T-helper 2 cell treated with Interferon-gamma antibody and Interleukin-4, amounts not matched to agents 100 ng/mL and 5 ng/mL, for 36 hours (primary cell): ENCODE results near the gene MDH2. TPM values are rescaled to one million over a fixed set of nuclear protein-coding genes. Genes with fewer than 3 reads are reported as not detected.
"Not testable (repeated sequence)": the region's sequence is repeated elsewhere in the genome, so short reads cannot be mapped to it uniquely, and the experiment has no call there.

Experiments
- intact Hi-C: fragments of 100-400 bp; cut with micrococcal nuclease; formaldehyde crosslinking; loops from one replicate; pipeline ENCODE4 v1.15.1; 2023
- total RNA-seq: library from RNA; stranded (reverse); gene quantifications from 2 replicates; pipeline ENCODE4 v1.2.3, GENCODE V29; 2022

The MDH2 gene
- total RNA-seq, 1 donor from 2014 or later: 182 TPM

DNA sequence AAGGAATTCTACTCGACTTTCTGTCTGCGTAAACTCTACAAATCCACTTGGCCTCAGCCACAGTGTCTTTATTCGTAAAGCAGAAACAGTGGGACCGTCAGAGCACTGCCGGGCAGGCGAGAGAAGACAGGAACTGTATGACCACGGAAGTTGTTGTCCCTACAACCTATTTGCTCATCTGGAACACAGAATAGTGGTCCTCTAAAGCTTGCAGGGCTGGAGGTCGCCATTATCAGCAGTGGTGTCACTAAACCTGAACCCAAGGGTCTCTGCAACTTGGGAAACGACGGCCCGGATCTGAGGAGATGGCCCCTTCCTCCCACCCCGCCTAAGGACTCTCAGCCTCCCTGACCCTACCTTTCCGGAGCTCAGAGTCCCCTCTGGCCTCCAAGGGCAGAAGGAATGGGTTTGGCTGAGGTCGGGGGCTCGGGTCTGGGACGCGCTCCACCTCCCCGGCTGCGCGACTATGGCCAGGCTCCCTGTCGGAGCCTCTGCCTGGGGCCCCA lies 548 bp upstream of the MDH2 start:
- intact Hi-C loops: loop anchor here (1.0 kb wide), 4 partner anchors 53 to 312 kb away; partner anchors contain the start of gene TMEM120A

- intact Hi-C loops: loop anchor here (2.0 kb wide), 2 partner anchors 134 to 270 kb away; partner anchors contain the start of gene POR
Measured at GRCh38 chr7:76048668-76048988, 722 bp downstream of the MDH2 start.

DNA sequence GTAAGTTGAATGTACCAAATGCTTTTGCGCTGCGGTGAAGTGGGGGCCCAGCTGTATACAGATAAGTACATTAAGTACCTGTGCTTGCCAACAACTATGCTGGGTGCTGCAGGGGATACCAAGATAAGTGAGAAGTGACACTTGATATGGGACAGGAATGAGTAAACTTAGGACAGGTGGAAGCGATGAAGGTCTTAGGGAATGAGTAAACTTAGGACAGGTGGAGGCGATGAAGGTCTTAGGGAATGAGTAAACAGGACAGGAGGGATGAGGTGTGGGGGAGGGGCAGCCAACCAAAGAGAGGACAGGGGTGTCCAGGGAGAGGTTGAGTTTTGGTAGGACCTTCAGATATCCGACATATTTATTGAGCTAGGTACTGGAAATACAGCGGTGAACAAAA lies 1.4 kb downstream of the MDH2 start:
- intact Hi-C loops: loop anchor here (2.0 kb wide), 2 partner anchors 134 to 270 kb away; partner anchors contain the start of gene POR

- intact Hi-C loops: no loop called here
Measured at GRCh38 chr7:76050545-76050944, 2.6 kb downstream of the MDH2 start.

GRCh38 chr7:76051840-76052239 lies 3.9 kb downstream of the MDH2 start:
- intact Hi-C loops: loop anchor here (2.0 kb wide), 1 partner anchor 115 kb away; no protein-coding TSS in a partner anchor

GRCh38 chr7:76052681-76053080 lies 4.8 kb downstream of the MDH2 start:
- intact Hi-C loops: loop anchor here (2.0 kb wide), 1 partner anchor 114 kb away; no protein-coding TSS in a partner anchor

DNA sequence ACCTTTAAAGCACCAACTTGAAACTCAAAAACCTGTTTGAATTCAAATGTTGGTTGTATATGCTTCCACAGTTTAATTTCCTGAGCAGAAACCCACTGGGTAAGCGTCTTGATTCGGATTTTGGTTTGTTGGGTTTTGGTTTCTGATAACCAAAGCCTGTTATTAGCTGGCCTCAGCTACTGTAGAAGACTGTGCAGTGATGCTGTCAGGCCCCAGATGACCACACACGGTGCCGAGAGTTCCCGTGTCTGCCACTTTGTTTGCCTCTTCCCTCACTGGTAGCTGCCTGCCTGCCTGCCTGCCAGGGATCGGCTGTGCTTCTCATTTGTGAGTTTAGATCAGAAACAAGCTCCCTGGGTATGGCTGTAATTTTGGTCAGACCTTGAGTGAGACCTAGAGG lies 5.6 kb downstream of the MDH2 start:
- intact Hi-C loops: loop anchor here (2.0 kb wide), 1 partner anchor 113 kb away; no protein-coding TSS in a partner anchor

- intact Hi-C loops: no loop called here
Measured at GRCh38 chr7:76054123-76055120, 6.5 kb downstream of the MDH2 start.

DNA sequence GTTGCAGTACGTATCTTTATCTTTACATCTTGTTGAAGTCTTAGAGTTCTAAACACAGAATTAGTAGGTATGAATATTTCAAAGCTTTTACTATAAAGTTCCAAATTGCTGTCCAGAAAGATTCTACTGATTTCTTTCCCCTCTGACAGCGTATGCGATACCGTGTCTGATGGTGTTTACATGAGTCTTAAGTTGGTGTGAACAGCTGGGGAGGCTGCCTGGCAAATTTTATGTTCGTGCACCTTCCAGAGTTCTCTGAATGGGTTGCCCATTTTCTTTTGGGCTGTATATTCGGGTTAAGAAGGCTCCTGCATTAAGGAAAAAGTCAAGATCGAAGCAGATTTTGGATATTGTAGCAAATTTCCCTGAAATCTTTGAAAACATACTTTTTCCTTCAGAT lies 8.3 kb downstream of the MDH2 start:
- intact Hi-C loops: no loop called here

- intact Hi-C loops: no loop called here
Measured at GRCh38 chr7:76057103-76057812, 9.4 kb downstream of the MDH2 start.

GRCh38 chr7:76057813-76058145 lies 9.9 kb downstream of the MDH2 start:
- intact Hi-C loops: no loop called here

GRCh38 chr7:76058745-76059144 lies 10.8 kb downstream of the MDH2 start:
- intact Hi-C loops: not testable (repeated sequence)

DNA sequence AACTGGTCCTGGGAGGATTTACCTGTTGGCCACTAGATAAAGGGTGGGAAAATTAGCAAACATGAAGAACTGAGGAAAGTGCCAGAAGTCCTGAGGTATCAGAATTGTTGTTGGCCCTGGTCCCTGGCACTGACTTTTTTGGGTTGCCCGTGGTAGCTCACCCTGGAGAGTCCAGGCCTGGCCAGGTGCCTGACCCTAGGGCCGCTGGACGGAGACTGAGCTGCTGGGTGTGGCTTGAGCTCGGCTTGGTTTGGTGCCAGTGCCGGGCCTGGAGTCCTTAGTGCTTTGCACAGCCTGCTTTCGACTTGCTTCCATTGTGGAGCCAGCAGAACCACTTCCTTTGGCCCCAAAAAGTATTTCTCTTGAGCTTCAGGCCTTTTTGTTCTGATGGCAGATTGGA lies 12.9 kb downstream of the MDH2 start:
- intact Hi-C loops: no loop called here

DNA sequence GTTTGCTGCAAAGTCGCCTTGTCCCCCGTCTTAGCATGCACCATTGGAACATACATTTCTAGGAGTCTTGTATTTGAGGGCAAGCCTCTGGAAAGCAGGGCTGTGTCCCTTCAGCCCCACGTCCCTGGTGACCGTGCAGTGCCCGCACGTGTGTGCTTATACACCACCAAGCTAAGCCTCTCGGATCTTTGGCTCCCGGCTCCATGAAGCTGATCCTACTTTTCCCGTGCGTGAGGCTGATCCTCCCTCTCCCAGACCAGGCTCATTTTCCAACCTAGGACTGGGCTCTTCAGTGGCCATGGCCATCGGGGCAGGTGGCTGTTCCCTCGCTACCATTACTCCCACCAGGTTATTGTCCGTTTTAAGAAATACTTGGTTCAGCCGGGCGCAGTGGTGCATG lies 14.3 kb downstream of the MDH2 start:
- intact Hi-C loops: no loop called here

- intact Hi-C loops: no loop called here
Measured at GRCh38 chr7:76063114-76063513, 15.2 kb downstream of the MDH2 start.

DNA sequence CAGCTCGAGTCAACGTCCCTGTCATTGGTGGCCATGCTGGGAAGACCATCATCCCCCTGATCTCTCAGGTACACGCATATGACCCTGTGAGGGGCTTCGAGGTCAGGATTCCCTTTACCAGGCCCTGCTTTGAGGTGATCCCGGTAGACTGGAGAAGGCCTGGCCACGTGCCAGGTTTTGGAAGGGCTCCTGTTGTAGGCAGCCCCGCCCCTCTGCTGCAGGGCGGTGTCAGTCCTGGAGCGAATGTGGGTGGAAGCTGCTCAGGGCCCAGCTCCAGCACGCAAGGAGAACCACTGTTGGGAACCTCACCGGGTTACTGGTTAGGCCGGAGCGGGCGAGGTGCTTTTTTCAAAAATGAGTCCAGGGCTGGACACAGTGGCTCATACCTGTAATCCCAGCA lies 15.6 kb downstream of the MDH2 start:
- intact Hi-C loops: no loop called here

DNA sequence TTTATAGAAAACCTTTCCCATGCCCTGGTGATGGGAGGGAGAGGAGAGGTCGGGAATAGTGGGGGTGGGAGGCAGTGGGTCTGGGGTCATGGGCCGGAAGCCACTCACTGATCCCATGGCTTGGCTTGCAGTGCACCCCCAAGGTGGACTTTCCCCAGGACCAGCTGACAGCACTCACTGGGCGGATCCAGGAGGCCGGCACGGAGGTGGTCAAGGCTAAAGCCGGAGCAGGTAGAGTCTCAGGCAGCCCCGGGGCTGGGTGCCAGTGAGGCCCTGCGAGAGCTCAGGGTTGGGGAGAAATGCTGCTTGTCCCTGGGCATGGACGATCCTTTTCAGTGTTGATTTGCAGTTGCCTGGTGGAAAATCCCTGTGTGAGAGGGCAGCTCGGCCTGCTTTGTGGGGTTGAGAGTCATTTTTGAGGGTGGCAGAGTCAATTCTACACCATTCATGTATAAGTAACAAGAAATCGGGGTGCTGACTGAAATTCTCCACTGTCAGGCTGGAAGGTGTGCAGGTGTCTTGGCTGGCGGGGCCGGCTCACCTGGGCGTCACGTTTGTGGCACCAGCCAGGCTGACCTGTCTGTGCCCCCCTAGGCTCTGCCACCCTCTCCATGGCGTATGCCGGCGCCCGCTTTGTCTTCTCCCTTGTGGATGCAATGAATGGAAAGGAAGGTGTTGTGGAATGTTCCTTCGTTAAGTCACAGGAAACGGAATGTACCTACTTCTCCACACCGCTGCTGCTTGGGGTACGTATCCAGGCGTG lies 16.5 kb downstream of the MDH2 start:
- intact Hi-C loops: no loop called here

DNA sequence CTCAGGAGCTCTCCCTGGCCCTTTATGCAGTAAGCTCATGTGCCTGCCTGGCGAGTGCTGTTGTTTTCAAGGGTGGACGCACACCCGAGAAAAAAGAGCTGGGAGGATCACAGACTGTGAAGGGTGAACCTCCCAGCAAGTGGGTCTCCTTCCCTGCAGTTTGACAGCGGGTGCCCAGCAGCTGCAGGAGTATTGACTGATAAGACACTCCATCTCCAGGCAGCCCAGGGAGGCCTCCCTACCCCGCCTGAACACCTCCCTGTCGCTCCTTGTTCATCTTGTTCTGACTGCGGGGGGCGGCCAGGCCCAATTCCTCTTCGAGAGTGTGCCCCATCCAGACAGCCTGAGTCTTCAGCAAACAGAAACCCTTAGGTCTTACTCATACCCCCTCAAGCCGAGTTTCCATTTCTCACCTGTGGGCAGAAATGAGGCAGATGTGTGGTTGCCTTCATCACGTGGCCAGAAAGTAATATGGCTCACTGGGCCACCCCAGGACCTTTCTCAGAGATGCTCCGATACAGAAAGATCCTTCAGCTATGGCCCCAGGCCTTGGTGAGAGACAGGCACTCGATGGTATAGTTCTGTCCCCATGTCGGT lies 17.2 kb downstream of the MDH2 start:
- intact Hi-C loops: no loop called here

DNA sequence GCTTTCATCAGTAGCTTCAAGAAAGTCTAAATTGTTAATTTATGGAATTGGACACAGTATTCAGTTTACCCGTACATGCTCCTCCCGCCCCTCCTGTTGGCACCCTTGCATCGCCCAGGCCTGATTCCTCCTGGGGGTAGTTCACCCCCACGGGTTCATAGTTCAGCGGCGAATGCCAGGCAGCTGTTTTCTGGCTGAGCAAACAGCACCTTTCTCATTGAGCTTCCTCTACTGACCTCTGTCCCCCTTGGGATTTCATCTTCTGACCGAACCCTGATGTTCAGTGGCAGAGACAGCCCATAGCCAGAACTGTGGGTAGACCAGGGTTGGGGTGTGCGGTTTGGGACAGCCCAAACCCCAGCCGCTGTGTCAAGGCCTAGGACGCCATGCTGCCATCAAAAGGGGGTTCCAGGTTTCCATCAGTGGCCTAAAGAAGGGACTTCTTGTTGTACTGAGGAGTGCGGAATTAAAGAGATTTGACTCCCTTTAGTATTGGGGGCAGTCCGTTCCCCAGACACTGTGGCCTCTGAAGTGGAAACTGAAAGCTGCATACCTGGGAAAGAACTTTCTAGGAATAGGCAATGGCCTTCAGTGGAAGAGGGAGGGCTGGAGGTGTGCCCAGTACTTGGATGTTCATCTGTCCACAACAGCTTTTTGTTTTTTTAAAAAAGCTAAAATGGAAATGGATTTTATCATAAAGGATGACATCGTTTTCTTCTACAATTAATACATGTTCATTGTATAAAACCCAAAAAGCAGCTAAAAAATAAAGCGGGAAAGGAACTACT lies 19.0 kb downstream of the MDH2 start:
- intact Hi-C loops: no loop called here

DNA sequence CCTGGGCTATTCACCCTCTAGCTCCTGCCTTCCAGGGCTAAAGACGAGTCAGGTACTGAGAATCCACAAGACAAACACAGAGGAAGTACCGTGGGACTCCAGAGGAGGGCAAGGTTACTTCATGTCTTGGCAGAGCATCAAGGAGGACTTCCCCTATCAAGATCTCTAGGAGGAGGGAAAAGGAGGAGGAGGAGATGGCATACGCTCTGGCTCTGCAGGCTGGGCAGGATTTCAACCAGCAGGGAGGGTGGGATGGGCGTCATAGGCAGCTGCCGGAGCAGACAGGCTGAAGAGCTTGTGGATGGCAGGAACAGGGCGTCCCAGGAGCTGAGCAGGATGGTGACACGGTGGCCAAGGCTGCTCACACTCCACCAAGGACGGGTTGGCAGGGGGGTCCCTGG lies 21.3 kb downstream of the MDH2 start:
- intact Hi-C loops: no loop called here
